Measurements from ENCODE around the gene C17orf114.

The C17orf114 gene

GRCh38 chr17:4810696-4811290 lies 8.7 kb upstream of the C17orf114 start:
- WGBS (ENCODE audit: low lambda C conversion rate) = 75% methylated on average over 10 of the region's 13 CpGs
- CTCF ChIA-PET (ENCODE audit: low intra/inter-chr PET ratio, low total read pairs) = no interaction called here
- no TSS peak for BruUV-seq (replicated peaks)

GRCh38 chr17:4808378-4808767 lies 6.2 kb upstream of the C17orf114 start:
- BruUV-seq (replicated peaks) = no TSS peak
- Histone ChIP-seq H3K4me2 (ENCODE audit: low read depth, low read length) (peak overlapping the region; percentile 88; the same call in 1 of the 2 replicates), H4K20me1 (ENCODE audit: insufficient read depth, low read length) (no peaks in the 10 kb centered on the region), H3K4me1 (ENCODE audit: insufficient read depth, low read length) (peaks cover 29% of the 10 kb centered on the region), H2AFZ (ENCODE audit: low read length) (no peak overlapping the region), H3K9ac (ENCODE audit: insufficient read depth, low read depth, low read length) (no peak overlapping the region), H3K9me3 (ENCODE audit: low read length) (no peaks in the 10 kb centered on the region), H3K27me3 (ENCODE audit: control insufficient read depth in 1 of 2, insufficient read depth in 2 of 2, low read length in 2 of 2) (no peaks in the 10 kb centered on the region), H3K4me3 (replicated peaks in 1 of 3; ENCODE audit: insufficient read depth in 1 of 3, low read depth in 2 of 3, low read length in 3 of 3) (peak overlapping the region in 2 of 3 experiments; percentile 80 to 92; a peak in 2 of 6 replicates), H3K79me2 (ENCODE audit: insufficient read depth, low read length) (peaks cover 3% of the 10 kb centered on the region), H3K36me3 (replicated peaks in 1 of 2; ENCODE audit: control insufficient read depth in 1 of 2, insufficient read depth in 2 of 2, low read length in 2 of 2) (peaks cover 4 to 6% of the 10 kb centered on the region in 2 experiments; a peak in 2 of 5 replicates), H3K27ac (ENCODE audit: extremely low read length, insufficient read depth, low read length) (no peak overlapping the region)
- in situ Hi-C loops (cut with HindIII; ENCODE audit: extremely low pct_ligation_motif_present, low pct_unique_long_range_greater_than_20kb) (loop anchor here (5.0 kb wide), 1 partner anchor 74 kb away; no protein-coding TSS in a partner anchor), intact Hi-C loops (cut with micrococcal nuclease; ENCODE audit: unreplicated experiment) (no loop called here)
- 88% methylated on average over 6 of the region's 6 CpGs for WGBS (ENCODE audit: low lambda C conversion rate)
- no peak for DNase-seq (ENCODE audit: low spot score)
- ATAC-seq = no peak
- FAIRE-seq = no peak
- ChIA-PET CTCF (ENCODE audit: low intra/inter-chr PET ratio, low total read pairs) (interaction anchor here (0.9 kb wide), 1 partner anchor 74 kb away, joined by 4 read pairs; no protein-coding TSS in a partner anchor), POLR2A (interaction anchor here (2.3 to 2.5 kb wide), 2 partner anchors 20 to 104 kb away, joined by 7 to 17 read pairs; partner anchors contain the start of genes GLTPD2 and PELP1)
- peak; percentile 10 for TF ChIP-seq ZNF407 (CRISPR knock-in tag; IDR thresholded peaks at IDR 0.05; ENCODE audit: not compliant biosample characterization)
- TF ChIP-seq STAG1 (CRISPR knock-in tag; IDR thresholded peaks at IDR 0.05) = peak; percentile 45
- TF ChIP-seq ZMAT5 (CRISPR knock-in tag; IDR thresholded peaks at IDR 0.05; ENCODE audit: borderline replicate concordance, low read depth) = no peak
- 0 out of 2 replicates have a peak, but pooled peaks have one; percentile 48 for TF ChIP-seq ZBTB38 (CRISPR knock-in tag; IDR thresholded peaks at IDR 0.05)
- peak; percentile 78 for TF ChIP-seq ZNF263 (CRISPR knock-in tag; IDR thresholded peaks at IDR 0.05)
- TF ChIP-seq ZNF672 (CRISPR knock-in tag; IDR thresholded peaks at IDR 0.05) = no peak

More at GRCh38 chr17:4810696-4811290, 8.7 kb upstream of the C17orf114 start:
- Histone ChIP-seq H3K79me2 (ENCODE audit: insufficient read depth, low read length) (peaks cover 3% of the 10 kb centered on the region), H4K20me1 (ENCODE audit: insufficient read depth, low read length) (no peaks in the 10 kb centered on the region), H2AFZ (ENCODE audit: low read length) (no peak overlapping the region), H3K27ac (ENCODE audit: extremely low read length, insufficient read depth, low read length) (no peak overlapping the region), H3K9ac (ENCODE audit: insufficient read depth, low read depth, low read length) (no peak overlapping the region), H3K4me1 (ENCODE audit: insufficient read depth, low read length) (peaks cover 29% of the 10 kb centered on the region), H3K4me2 (ENCODE audit: low read depth, low read length) (no peak overlapping the region), H3K4me3 (replicated peaks in 1 of 3; ENCODE audit: insufficient read depth in 1 of 3, low read depth in 2 of 3, low read length in 3 of 3) (no peak overlapping the region), H3K36me3 (replicated peaks in 1 of 2; ENCODE audit: control insufficient read depth in 1 of 2, insufficient read depth in 2 of 2, low read length in 2 of 2) (peaks cover 8% of the 10 kb centered on the region in 2 experiments; a peak in 4 of 5 replicates), H3K9me3 (ENCODE audit: low read length) (no peaks in the 10 kb centered on the region), H3K27me3 (ENCODE audit: control insufficient read depth in 1 of 2, insufficient read depth in 2 of 2, low read length in 2 of 2) (no peaks in the 10 kb centered on the region)
- ATAC-seq (no peak), FAIRE-seq (no peak), DNase-seq (ENCODE audit: low spot score) (no peak)
- intact Hi-C loops (cut with micrococcal nuclease; ENCODE audit: unreplicated experiment) (no loop called here), in situ Hi-C loops (cut with HindIII; ENCODE audit: extremely low pct_ligation_motif_present, low pct_unique_long_range_greater_than_20kb) (no loop called here)
- POLR2A ChIA-PET = no interaction called here
- peak in 1 of 2 experiments; percentile 13; a peak in 1 of 4 replicates for TF ChIP-seq EP300 (IDR thresholded peaks at IDR 0.05; ENCODE audit: low read depth in 2 of 2, low read length in 2 of 2)
- no peak for TF ChIP-seq EP300 (CRISPR knock-in tag; IDR thresholded peaks at IDR 0.05; ENCODE audit: borderline replicate concordance)
- no peak for TF ChIP-seq BRCA1 (CRISPR knock-in tag; IDR thresholded peaks at IDR 0.05)
- peak; percentile 47; the same call in 1 of the 2 replicates for TF ChIP-seq NR2C2 (CRISPR knock-in tag; IDR thresholded peaks at IDR 0.05; ENCODE audit: borderline replicate concordance)
- TF ChIP-seq NR2F6 (IDR thresholded peaks at IDR 0.05) = peak; percentile 82
- no peak for TF ChIP-seq NR2F6 (CRISPR knock-in tag; IDR thresholded peaks at IDR 0.05)
- TF ChIP-seq NR2F2 (IDR thresholded peaks at IDR 0.05; ENCODE audit: borderline replicate concordance, low read depth) = peak; percentile 91
